ENCODE results near the gene ANKRD16. TPM values are rescaled to one million over a fixed set of nuclear protein-coding genes. Genes with fewer than 3 reads are reported as not detected.

Gene ANKRD16
- 1 to 10 TPM; 4.6 to 6.8 TPM for total RNA-seq

DNA sequence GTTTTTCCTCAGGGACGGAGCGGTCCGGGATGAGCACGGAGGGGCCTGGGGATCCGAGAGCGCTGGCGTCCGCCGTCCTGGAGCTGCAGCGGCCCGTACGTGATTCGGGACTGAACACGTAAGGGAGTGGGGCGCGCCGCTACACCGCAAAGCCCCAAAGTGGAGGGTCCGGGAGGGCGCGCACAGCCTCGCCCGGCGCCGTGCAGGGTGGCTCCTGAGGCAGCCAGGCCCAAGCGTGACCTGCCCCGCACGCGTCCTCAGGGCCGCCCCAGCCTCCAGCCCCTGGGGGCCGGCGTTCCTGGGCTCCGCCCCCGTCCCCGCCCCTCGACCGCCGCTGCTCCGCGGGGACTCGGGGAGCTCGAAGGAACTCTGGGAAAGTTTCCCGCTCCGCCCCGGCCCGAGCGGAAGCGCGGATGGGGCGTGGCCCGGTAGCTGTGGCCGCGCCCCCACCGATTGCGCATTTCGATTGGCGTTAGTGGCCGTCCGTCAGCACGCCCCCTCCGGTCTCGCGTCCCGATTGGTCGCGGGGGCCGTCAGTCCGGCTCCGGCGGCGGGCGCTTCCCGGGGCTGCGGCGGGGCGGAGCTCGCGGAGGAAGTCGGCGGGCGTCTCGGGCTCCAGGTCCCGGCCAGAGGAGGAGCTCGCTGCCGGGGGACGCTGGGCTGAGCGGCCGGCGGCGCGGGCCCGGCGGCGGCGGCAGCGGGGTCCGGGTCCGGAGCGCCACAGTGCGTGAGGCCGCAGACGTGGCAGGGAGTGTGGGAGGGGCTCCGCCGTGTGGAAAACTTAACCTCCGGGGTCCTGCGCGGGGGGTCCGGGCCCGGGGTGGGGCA, at the start of gene ANKRD16, which contains the start of gene FBH1:
Gene ANKRD16, minus strand, starts transcription at position 270 of the 828 bp plus-strand sequence. CDS start 539 bp downstream, outside the sequence.
Gene FBH1, plus strand, starts transcription at position 620 of the 828 bp plus-strand sequence. Its CDS starts 103 bp downstream, at position 723.
- H3K27ac Mint-ChIP-seq = peak within 1 kb of the TSS; percentile 91

DNA sequence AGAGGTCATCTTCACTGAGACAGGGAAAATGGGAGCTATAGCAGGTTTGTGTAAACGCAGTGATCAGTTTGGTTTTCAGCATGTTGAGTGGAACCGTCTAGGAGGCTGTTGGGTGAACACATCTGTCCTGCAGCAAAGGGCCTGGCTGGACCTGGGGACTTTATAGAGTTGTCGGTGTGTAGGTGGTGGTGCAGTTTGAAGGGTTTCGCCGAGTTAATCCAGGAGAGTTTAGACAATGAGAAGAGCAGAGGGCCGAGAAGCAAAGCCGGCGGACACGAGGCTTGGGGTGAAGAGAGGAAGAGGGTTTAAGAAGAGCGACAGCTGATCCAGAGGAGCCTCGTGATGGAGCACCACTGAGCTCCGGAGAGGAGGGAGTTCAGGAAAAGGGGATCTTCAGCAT, 48.6 kb upstream of the ANKRD16 start:
- no peak for ATAC-seq (replicated peaks)
- no peaks in the 10 kb centered on the region for H3K27me3 Mint-ChIP-seq

More for the DNA sequence above, at the start of gene ANKRD16, which contains the start of gene FBH1:
- H3K9me3 Mint-ChIP-seq = no peaks in the 10 kb centered on the region
- peak within 1 kb of the TSS; percentile 94 for H3K4me3 Mint-ChIP-seq
- H3K36me3 Mint-ChIP-seq (ENCODE audit: low read depth) = peaks cover 55% of the 10 kb centered on the region
- no peaks in the 10 kb centered on the region for H3K27me3 Mint-ChIP-seq
- H3K4me1 Mint-ChIP-seq = peaks cover 42% of the 10 kb centered on the region
- peak; percentile 89 for ATAC-seq (replicated peaks)

GRCh38 chr10:5937016-5937415, 47.3 kb upstream of the ANKRD16 start:
- Mint-ChIP-seq H3K27me3 (no peaks in the 10 kb centered on the region), H3K36me3 (ENCODE audit: low read depth) (peaks cover 64% of the 10 kb centered on the region), H3K4me1 (peaks cover 5% of the 10 kb centered on the region), H3K9me3 (no peaks in the 10 kb centered on the region), H3K27ac (no peak overlapping the region), H3K4me3 (no peak overlapping the region)
- ATAC-seq (replicated peaks) = no peak

More for the DNA sequence above, 48.6 kb upstream of the ANKRD16 start:
- Mint-ChIP-seq H3K4me1 (peaks cover 5% of the 10 kb centered on the region), H3K4me3 (no peak overlapping the region), H3K27ac (peak overlapping the region; percentile 18), H3K9me3 (no peaks in the 10 kb centered on the region), H3K36me3 (ENCODE audit: low read depth) (peaks cover 55% of the 10 kb centered on the region)

DNA sequence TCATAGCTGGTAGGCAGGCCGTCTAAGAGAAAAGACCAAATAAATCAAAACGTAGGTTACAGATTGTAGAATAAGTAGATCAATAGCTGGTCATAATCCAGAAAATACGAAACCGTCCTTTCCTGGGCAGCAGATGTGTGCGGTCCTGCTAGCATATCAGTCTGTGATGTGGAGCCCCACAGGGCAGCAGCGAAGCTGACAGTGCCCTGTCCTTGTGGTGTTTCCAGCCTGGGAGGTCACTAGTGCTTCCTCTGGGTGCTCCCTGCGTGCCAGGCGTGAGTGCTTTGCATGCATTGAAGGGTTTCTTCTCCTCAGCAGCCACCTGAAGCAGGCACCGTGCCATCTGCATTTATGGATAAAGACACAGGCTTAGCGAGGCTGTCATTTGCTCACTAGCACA, 45.9 kb upstream of the ANKRD16 start:
- ATAC-seq (replicated peaks) = no peak
- no peak overlapping the region for H3K4me3 Mint-ChIP-seq
- H3K27me3 Mint-ChIP-seq = no peaks in the 10 kb centered on the region
- no peak overlapping the region for H3K27ac Mint-ChIP-seq
- peaks cover 78% of the 10 kb centered on the region for H3K36me3 Mint-ChIP-seq (ENCODE audit: low read depth)
- H3K9me3 Mint-ChIP-seq = no peaks in the 10 kb centered on the region
- peaks cover under 1% of the 10 kb centered on the region for H3K4me1 Mint-ChIP-seq

DNA sequence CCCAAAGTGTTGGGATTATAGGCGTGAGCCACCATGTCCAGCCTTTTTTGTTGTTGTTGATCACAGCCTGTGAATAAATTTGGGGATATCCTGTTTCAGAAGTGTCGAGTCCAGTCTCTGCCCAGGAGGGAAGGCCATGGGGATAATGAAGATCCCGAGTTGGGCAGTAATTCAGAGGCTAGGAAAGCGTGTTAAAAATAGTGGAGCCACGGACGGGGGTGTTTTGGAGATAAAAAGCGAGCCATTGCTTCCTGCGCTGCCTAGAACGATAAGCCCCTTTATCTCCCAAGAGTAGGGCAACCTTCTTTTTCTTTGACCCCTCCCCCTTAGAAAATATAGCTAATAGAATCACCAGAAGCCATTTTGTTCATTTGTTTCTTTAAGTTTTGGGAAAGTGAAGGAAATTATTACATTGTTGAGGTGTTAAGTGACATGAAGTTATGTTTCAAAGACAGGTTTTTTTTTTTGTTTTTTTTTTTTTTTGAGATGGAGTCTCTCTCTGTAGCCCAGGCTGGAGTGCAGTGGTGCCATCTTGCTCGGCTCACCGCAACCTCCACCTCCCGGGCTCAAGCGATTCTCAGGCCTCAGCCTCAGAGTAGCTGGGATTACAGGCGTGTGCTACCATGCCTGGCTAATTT, 44.3 kb upstream of the ANKRD16 start:
- Mint-ChIP-seq H3K4me1 (no peaks in the 10 kb centered on the region), H3K27me3 (no peaks in the 10 kb centered on the region), H3K36me3 (ENCODE audit: low read depth) (peaks cover 94% of the 10 kb centered on the region), H3K4me3 (no peak overlapping the region), H3K27ac (no peak overlapping the region), H3K9me3 (no peaks in the 10 kb centered on the region)
- no peak for ATAC-seq (replicated peaks)

GRCh38 chr10:5932345-5932744, 42.7 kb upstream of the ANKRD16 start:
- Mint-ChIP-seq H3K27me3 (no peaks in the 10 kb centered on the region), H3K36me3 (ENCODE audit: low read depth) (peaks cover 95% of the 10 kb centered on the region), H3K9me3 (no peaks in the 10 kb centered on the region), H3K4me1 (no peaks in the 10 kb centered on the region), H3K27ac (no peak overlapping the region), H3K4me3 (no peak overlapping the region)
- ATAC-seq (replicated peaks) = no peak

DNA sequence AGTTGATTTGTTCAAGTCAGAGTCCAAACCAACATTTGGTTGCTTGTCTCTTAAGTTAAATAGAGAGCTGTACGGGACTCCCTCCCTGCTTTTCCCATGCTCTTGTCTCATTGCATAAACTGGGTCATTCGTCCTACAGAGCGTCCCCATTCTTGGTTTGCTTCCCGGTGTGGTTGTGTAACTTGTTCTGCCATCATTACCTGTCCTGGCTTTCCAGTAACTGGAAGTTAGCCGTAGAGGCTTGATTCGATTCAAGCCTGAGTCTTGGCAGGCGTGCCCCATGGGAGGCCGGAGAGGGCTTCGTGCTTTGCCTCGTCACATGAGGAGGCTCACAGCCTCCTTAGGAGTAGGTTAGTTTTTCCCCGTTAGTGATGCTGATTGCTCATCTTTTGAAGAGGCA, 40.6 kb upstream of the ANKRD16 start:
- Mint-ChIP-seq H3K27me3 (no peaks in the 10 kb centered on the region), H3K36me3 (ENCODE audit: low read depth) (peaks cover 94% of the 10 kb centered on the region), H3K4me1 (no peaks in the 10 kb centered on the region), H3K27ac (no peak overlapping the region), H3K4me3 (no peak overlapping the region), H3K9me3 (no peaks in the 10 kb centered on the region)
- no peak for ATAC-seq (replicated peaks)

- no peak overlapping the region for H3K27ac Mint-ChIP-seq
- no peak overlapping the region for H3K4me3 Mint-ChIP-seq
- no peaks in the 10 kb centered on the region for H3K4me1 Mint-ChIP-seq
- no peaks in the 10 kb centered on the region for H3K27me3 Mint-ChIP-seq
- ATAC-seq (replicated peaks) = no peak
- H3K9me3 Mint-ChIP-seq = no peaks in the 10 kb centered on the region
- peaks cover 95% of the 10 kb centered on the region for H3K36me3 Mint-ChIP-seq (ENCODE audit: low read depth)
Observed at GRCh38 chr10:5929442-5929841, 39.7 kb upstream of the ANKRD16 start.

- H3K4me3 Mint-ChIP-seq = no peak overlapping the region
- no peaks in the 10 kb centered on the region for H3K4me1 Mint-ChIP-seq
- no peak overlapping the region for H3K27ac Mint-ChIP-seq
- no peaks in the 10 kb centered on the region for H3K27me3 Mint-ChIP-seq
- no peak for ATAC-seq (replicated peaks)
- H3K9me3 Mint-ChIP-seq = no peaks in the 10 kb centered on the region
- H3K36me3 Mint-ChIP-seq (ENCODE audit: low read depth) = peaks cover 98% of the 10 kb centered on the region
Observed at GRCh38 chr10:5927306-5927705, 37.6 kb upstream of the ANKRD16 start.

GRCh38 chr10:5924889-5925288, 35.2 kb upstream of the ANKRD16 start:
- peak overlapping the region; percentile 36 for H3K27ac Mint-ChIP-seq
- H3K4me1 Mint-ChIP-seq = peaks cover 4% of the 10 kb centered on the region
- H3K4me3 Mint-ChIP-seq = no peak overlapping the region
- H3K27me3 Mint-ChIP-seq = no peaks in the 10 kb centered on the region
- ATAC-seq (replicated peaks) = no peak
- peaks cover 98% of the 10 kb centered on the region for H3K36me3 Mint-ChIP-seq (ENCODE audit: low read depth)
- H3K9me3 Mint-ChIP-seq = no peaks in the 10 kb centered on the region

DNA sequence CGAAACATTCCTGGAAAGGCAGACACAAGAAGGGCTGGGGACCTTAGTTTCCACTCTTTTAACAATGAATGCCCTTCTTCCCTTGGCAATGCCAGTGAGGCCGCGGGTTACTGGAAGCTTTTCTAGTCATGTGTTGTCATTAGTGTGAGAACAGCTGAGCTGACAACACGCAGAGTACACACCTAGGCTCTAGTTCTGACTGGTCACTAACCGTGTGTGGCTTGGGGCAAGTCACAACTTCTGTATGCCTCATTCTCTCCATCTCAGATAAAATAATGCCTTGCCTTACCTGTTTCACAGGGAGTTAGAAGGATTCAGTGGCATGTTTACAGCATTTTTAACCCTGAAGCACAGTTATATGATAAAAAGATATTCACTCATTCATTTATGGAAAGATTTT, 32.1 kb upstream of the ANKRD16 start:
- Mint-ChIP-seq H3K27me3 (no peaks in the 10 kb centered on the region), H3K27ac (no peak overlapping the region)
- no peak for ATAC-seq (replicated peaks)

GRCh38 chr10:5919568-5919967, 29.9 kb upstream of the ANKRD16 start:
- no peak for ATAC-seq (replicated peaks)
- peaks cover 4% of the 10 kb centered on the region for H3K4me1 Mint-ChIP-seq
- H3K27ac Mint-ChIP-seq = no peak overlapping the region
- H3K9me3 Mint-ChIP-seq = no peaks in the 10 kb centered on the region
- H3K4me3 Mint-ChIP-seq = no peak overlapping the region
- H3K36me3 Mint-ChIP-seq (ENCODE audit: low read depth) = peaks cover 98% of the 10 kb centered on the region
- no peaks in the 10 kb centered on the region for H3K27me3 Mint-ChIP-seq

More for the DNA sequence above, 32.1 kb upstream of the ANKRD16 start:
- H3K4me1 Mint-ChIP-seq = peaks cover 4% of the 10 kb centered on the region
- H3K4me3 Mint-ChIP-seq = no peak overlapping the region
- peaks cover 96% of the 10 kb centered on the region for H3K36me3 Mint-ChIP-seq (ENCODE audit: low read depth)
- no peaks in the 10 kb centered on the region for H3K9me3 Mint-ChIP-seq

- Mint-ChIP-seq H3K36me3 (ENCODE audit: low read depth) (peaks cover 98% of the 10 kb centered on the region), H3K4me3 (no peak overlapping the region), H3K27ac (no peak overlapping the region), H3K9me3 (no peaks in the 10 kb centered on the region), H3K27me3 (no peaks in the 10 kb centered on the region), H3K4me1 (peaks cover 4% of the 10 kb centered on the region)
- no peak for ATAC-seq (replicated peaks)
Observed at GRCh38 chr10:5918763-5919162, 29.1 kb upstream of the ANKRD16 start.

GRCh38 chr10:5917305-5917704, 27.6 kb upstream of the ANKRD16 start:
- no peaks in the 10 kb centered on the region for H3K27me3 Mint-ChIP-seq
- H3K4me3 Mint-ChIP-seq = no peak overlapping the region
- H3K27ac Mint-ChIP-seq = no peak overlapping the region
- H3K36me3 Mint-ChIP-seq (ENCODE audit: low read depth) = peaks cover 96% of the 10 kb centered on the region
- no peak for ATAC-seq (replicated peaks)
- H3K4me1 Mint-ChIP-seq = peaks cover 4% of the 10 kb centered on the region
- H3K9me3 Mint-ChIP-seq = no peaks in the 10 kb centered on the region

- Mint-ChIP-seq H3K4me1 (peaks cover 7% of the 10 kb centered on the region), H3K27me3 (no peaks in the 10 kb centered on the region), H3K36me3 (ENCODE audit: low read depth) (peaks cover 95% of the 10 kb centered on the region), H3K27ac (no peak overlapping the region), H3K9me3 (no peaks in the 10 kb centered on the region), H3K4me3 (no peak overlapping the region)
- no peak for ATAC-seq (replicated peaks)
Observed at GRCh38 chr10:5915451-5915850, 25.8 kb upstream of the ANKRD16 start.
